SU-DHL-6 (cell line): ENCODE measurements around the gene RPS6KA5.
"Not testable (repeated sequence)": the region's sequence is repeated elsewhere in the genome, so short reads cannot be mapped to it uniquely, and the experiment has no call there.

Experiments used
- H2AFZ ChIP-seq: fragments of 200-600 bp; sonication (generic); 2 replicates; pipeline ENCODE4 v1.6.1; 2014; ENCODE audit warnings: low read depth, mild to moderate bottlenecking, moderate library complexity, mixed read lengths, antibody characterized with exemption, low read length; ENCODE audit not compliant: severe bottlenecking
- H3F3A ChIP-seq: fragments of 200-600 bp; shearing (Covaris generic); 2 replicates; pipeline ENCODE4 v1.6.0; 2016; ENCODE audit warnings: antibody characterized with exemption, mild to moderate bottlenecking; ENCODE audit not compliant: insufficient read depth
- H3K27ac ChIP-seq: fragments of 200-600 bp; sonication (generic); 2 replicates; pipeline ENCODE4 v1.5.1; 2016; ENCODE audit warnings: low read depth, mild to moderate bottlenecking, low read length, moderate library complexity, mixed read lengths
- H3K27me3 ChIP-seq: fragments of 200-600 bp; sonication (generic), shearing (Covaris generic); 2 replicates; pipeline ENCODE4 v1.6.0; 2014; ENCODE audit warnings: mild to moderate bottlenecking, low read length
- H3K36me3 ChIP-seq: fragments of 200-600 bp; sonication (generic); 2 replicates; pipeline ENCODE4 v1.6.1; 2014; ENCODE audit warnings: mild to moderate bottlenecking, low read length, mixed read lengths
- H3K4me2 ChIP-seq: fragments of 300-600, 200-600 bp; shearing (Covaris generic), sonication (generic); 2 replicates; pipeline ENCODE4 v1.6.0; 2014; ENCODE audit warnings: low read length, low read depth, mild to moderate bottlenecking; ENCODE audit not compliant: poor library complexity, severe bottlenecking
- H3K4me3 ChIP-seq: fragments of 200-600 bp; sonication (generic); 2 replicates; pipeline ENCODE4 v1.5.1; 2014; ENCODE audit warnings: antibody characterized with exemption, low read length, mild to moderate bottlenecking, mixed read lengths; ENCODE audit not compliant: insufficient read depth, poor library complexity, severe bottlenecking
- H3K79me2 ChIP-seq: fragments of 200-600 bp; sonication (generic); 2 replicates; pipeline ENCODE4 v1.6.1; 2014; ENCODE audit warnings: mild to moderate bottlenecking, low read length, moderate library complexity; ENCODE audit not compliant: insufficient read depth
- H3K9ac ChIP-seq: fragments of 200-600 bp; sonication (generic); 2 replicates; pipeline ENCODE4 v1.7.0; 2014; ENCODE audit warnings: mild to moderate bottlenecking, low read length
- H3K9me2 ChIP-seq: fragments of 200-600 bp; sonication (generic); replicated peaks from 2 replicates; pipeline ENCODE4 v1.6.1; 2014; ENCODE audit warnings: low read length; ENCODE audit not compliant: insufficient read depth
- H3K9me3 ChIP-seq: fragments of 200-600 bp; sonication (generic); 2 replicates; pipeline ENCODE4 v1.6.1; 2014; ENCODE audit warnings: low read length, mixed read lengths; ENCODE audit not compliant: insufficient read depth
- H4K20me1 ChIP-seq: fragments of 200-600 bp; sonication (generic); 2 replicates; pipeline ENCODE4 v1.6.1; 2014; ENCODE audit warnings: low read depth, mild to moderate bottlenecking, antibody characterized with exemption, low read length, moderate library complexity, mixed read lengths
- EZH2phosphoT487 ChIP-seq: fragments of 200-600 bp; sonication (generic), shearing (Covaris generic); conservative IDR thresholded peaks from 2 replicates; pipeline ENCODE4 v1.6.1; 2018; ENCODE audit warnings: mild to moderate bottlenecking, antibody characterized with exemption, low read length, moderate library complexity, mixed read lengths
- TF ChIP-seq, protein P1 (sequence below): fragments of 200-600 bp; sonication (generic); IDR thresholded peaks from one replicate; pipeline ENCODE4 v1.5.1; 2017; ENCODE audit warnings: antibody characterized with exemption, mild to moderate bottlenecking, low read length, moderate library complexity; ENCODE audit not compliant: insufficient read depth, poor library complexity, severe bottlenecking

The RPS6KA5 gene

DNA sequence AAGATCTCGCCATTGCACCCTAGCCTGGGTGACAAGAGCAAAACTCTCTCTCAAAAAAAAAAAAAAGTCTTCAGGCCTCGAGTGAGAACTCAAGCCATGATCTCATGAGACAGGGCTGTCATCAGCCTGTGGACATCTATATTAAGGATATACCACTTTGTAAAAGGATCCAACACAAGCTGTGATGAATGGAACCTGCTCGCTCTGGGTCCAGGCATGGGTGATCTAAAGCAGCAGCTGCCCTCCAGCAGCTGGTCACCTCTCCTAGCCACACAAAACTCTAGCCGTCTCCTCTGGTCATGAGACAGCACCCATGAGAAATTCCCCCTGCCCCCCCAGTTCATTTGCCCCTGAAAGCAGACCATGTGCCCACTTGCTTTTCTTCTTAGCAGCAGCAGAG lies 34.3 kb upstream of the RPS6KA5 start:
- H4K20me1 ChIP-seq: no peaks in the 10 kb centered on the region
- no peaks in the 10 kb centered on the region for H3K79me2 ChIP-seq
- H2AFZ ChIP-seq: no peak overlapping the region
- no peaks in the 10 kb centered on the region for H3K36me3 ChIP-seq
- no peak overlapping the region for H3K4me2 ChIP-seq
- H3K9ac ChIP-seq: no peak overlapping the region
- TF ChIP-seq, protein P1, sequence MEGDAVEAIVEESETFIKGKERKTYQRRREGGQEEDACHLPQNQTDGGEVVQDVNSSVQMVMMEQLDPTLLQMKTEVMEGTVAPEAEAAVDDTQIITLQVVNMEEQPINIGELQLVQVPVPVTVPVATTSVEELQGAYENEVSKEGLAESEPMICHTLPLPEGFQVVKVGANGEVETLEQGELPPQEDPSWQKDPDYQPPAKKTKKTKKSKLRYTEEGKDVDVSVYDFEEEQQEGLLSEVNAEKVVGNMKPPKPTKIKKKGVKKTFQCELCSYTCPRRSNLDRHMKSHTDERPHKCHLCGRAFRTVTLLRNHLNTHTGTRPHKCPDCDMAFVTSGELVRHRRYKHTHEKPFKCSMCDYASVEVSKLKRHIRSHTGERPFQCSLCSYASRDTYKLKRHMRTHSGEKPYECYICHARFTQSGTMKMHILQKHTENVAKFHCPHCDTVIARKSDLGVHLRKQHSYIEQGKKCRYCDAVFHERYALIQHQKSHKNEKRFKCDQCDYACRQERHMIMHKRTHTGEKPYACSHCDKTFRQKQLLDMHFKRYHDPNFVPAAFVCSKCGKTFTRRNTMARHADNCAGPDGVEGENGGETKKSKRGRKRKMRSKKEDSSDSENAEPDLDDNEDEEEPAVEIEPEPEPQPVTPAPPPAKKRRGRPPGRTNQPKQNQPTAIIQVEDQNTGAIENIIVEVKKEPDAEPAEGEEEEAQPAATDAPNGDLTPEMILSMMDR: no peak
- no peak for TF ChIP-seq EZH2phosphoT487
- H3F3A ChIP-seq: no peaks in the 10 kb centered on the region
- no peaks in the 10 kb centered on the region for H3K9me3 ChIP-seq
- H3K9me2 ChIP-seq: no peaks in the 10 kb centered on the region
- H3K27me3 ChIP-seq: no peaks in the 10 kb centered on the region
- no peak overlapping the region for H3K4me3 ChIP-seq
- no peak overlapping the region for H3K27ac ChIP-seq

DNA sequence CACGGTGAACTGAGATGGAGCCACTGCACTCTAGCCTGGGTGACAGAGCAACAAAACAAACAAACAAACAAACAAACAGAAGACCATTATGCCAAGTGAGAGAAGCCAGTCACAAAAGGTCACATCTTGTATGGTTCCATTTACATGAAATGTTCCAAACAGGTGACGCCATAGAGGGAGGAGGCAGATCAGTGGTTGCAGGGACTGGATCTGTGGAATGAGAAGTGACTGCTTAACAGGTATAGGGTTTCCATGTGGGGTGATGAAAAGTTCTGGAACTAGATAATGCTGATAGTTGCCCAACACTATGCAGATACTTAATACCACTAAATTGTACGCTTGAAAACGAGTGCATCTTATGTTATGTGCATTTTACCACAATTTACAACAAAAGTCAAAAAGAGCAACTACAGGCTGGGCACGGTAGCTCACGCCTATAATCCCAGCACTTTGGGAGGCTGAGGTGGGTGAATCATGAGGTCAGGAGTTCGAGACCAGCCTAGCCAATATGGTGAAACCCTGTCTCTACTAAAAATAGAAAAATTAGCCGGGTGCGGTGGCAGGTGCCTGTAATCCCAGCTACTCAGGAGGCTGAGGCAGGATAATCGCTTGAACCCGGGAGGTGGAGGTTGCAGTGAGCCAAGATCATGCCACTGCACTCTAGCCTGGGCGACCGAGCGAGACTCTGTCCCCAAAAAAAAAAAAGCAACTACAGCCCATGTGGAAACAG lies 33.5 kb upstream of the RPS6KA5 start:
- not testable (repeated sequence) for H3K9me3 ChIP-seq, H2AFZ ChIP-seq, H3K27ac ChIP-seq, H4K20me1 ChIP-seq, H3K4me3 ChIP-seq, H3K9me2 ChIP-seq, H3K9ac ChIP-seq, H3K36me3 ChIP-seq, H3K27me3 ChIP-seq, H3F3A ChIP-seq, H3K79me2 ChIP-seq, H3K4me2 ChIP-seq

DNA sequence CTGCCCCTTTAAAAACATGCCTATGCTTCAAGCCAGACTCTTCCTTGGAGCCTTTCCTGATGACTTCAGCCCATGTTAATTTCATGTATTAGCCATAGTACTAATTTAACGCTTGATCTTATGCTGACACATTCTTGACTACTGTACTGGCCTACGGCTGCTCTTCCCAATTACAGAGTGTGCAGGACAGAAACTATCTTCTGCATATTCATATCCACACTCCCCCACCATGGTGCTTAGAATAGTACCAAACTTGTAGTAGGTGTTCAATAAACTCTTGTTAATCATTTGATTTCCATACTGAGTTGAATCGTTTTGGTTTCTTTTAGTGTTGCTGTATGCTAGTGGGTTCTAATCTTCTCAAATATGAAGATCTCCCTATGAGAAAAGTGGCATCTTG lies 31.6 kb upstream of the RPS6KA5 start:
- Histone ChIP-seq H3K79me2 (no peaks in the 10 kb centered on the region), H3F3A (no peaks in the 10 kb centered on the region), H3K4me2 (no peak overlapping the region), H3K27me3 (no peaks in the 10 kb centered on the region), H3K27ac (no peak overlapping the region), H3K9me2 (no peaks in the 10 kb centered on the region), H2AFZ (no peak overlapping the region), H3K4me3 (no peak overlapping the region), H3K9me3 (no peaks in the 10 kb centered on the region), H4K20me1 (no peaks in the 10 kb centered on the region), H3K36me3 (no peaks in the 10 kb centered on the region), H3K9ac (no peak overlapping the region)
- no peak for TF ChIP-seq EZH2phosphoT487
- TF ChIP-seq, protein P1: no peak

DNA sequence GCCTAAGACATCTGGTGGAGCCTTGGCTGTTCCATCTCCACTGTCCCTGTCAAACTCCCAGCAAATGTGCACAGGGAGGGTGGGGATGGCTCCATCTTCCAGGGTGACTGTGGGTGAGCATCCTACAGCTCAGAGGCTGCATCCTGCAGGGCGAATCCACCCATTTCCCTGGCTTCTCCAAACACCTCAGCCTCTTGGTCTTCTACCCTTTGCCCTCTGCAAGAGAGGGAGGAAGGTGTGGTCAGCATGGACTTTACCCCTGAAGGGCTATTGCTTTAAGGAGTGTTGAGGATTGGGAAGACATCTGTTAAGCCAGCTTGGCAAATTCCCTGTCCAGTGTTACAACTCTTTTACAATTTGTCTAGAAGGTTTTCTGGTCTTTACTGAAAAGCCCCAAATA lies 30.3 kb upstream of the RPS6KA5 start:
- TF ChIP-seq EZH2phosphoT487: no peak
- TF ChIP-seq, protein P1: no peak
- no peaks in the 10 kb centered on the region for H3K9me2 ChIP-seq
- H3F3A ChIP-seq: no peaks in the 10 kb centered on the region
- no peak overlapping the region for H2AFZ ChIP-seq
- H3K36me3 ChIP-seq: no peaks in the 10 kb centered on the region
- no peaks in the 10 kb centered on the region for H3K9me3 ChIP-seq
- H3K27me3 ChIP-seq: no peaks in the 10 kb centered on the region
- H3K27ac ChIP-seq: no peak overlapping the region
- no peak overlapping the region for H3K4me2 ChIP-seq
- no peaks in the 10 kb centered on the region for H3K79me2 ChIP-seq
- no peak overlapping the region for H3K9ac ChIP-seq
- no peak overlapping the region for H3K4me3 ChIP-seq
- H4K20me1 ChIP-seq: no peaks in the 10 kb centered on the region
